Astrocyte (in vitro differentiated cells and primary cell): ENCODE results near the gene SEMA4D.

ENCODE experiments used
- EZH2 ChIP-seq: IDR thresholded peaks from 2 replicates; pipeline ENCODE4 v1.6.1; 2012; ENCODE audit warnings: mild to moderate bottlenecking, low read length, inconsistent platforms; ENCODE audit not compliant: insufficient read depth
- TF ChIP-seq, protein P1 (sequence below): IDR thresholded peaks from 2 replicates; pipeline ENCODE4 v1.5.1; 2011; ENCODE audit warnings: low read depth, mild to moderate bottlenecking, inconsistent platforms, low read length, moderate library complexity; ENCODE audit not compliant: insufficient read depth

DNA sequence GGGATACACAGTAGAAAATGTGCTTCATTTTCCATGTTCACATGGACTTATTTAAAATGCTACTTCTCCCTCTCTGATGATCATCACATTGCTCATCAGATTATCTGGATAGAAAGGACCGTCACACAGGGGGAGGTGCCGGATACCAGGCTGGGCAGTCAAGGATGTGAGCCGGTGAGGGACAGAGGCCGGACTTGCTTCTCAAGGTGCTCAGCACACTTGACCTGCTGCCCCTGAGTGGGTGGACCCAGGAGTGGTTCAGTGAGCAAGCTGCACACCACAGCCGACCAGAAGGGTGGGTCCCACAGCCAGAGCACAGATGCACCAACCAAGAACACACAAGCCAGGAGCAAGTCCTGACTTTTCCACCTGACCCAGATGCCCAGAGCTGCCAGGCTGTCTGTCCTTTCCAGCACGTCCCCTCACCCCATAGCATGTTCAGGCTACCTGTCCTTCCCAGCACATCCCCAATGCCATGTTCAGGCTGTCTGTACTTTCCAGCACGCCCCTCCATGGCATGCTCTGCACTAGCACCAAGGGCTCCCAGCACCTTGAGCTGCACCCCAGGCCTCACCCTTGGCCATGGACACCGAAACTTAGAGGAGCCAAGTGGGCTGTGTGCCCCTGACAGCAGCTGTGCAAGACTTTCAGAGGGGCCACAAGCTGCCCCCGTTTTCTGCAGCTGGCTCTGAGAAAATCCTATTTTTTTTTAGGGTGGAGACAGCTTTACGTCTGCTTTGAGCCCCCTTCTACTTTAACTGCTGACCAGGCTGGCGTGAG lies 101.8 kb downstream of the SEMA4D start:
- TF ChIP-seq, protein P1, sequence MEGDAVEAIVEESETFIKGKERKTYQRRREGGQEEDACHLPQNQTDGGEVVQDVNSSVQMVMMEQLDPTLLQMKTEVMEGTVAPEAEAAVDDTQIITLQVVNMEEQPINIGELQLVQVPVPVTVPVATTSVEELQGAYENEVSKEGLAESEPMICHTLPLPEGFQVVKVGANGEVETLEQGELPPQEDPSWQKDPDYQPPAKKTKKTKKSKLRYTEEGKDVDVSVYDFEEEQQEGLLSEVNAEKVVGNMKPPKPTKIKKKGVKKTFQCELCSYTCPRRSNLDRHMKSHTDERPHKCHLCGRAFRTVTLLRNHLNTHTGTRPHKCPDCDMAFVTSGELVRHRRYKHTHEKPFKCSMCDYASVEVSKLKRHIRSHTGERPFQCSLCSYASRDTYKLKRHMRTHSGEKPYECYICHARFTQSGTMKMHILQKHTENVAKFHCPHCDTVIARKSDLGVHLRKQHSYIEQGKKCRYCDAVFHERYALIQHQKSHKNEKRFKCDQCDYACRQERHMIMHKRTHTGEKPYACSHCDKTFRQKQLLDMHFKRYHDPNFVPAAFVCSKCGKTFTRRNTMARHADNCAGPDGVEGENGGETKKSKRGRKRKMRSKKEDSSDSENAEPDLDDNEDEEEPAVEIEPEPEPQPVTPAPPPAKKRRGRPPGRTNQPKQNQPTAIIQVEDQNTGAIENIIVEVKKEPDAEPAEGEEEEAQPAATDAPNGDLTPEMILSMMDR = no peak
- TF ChIP-seq EZH2 = no peak
